Measurements from ENCODE around the gene ACSS3. TPM values are rescaled to one million over a fixed set of nuclear protein-coding genes. Genes with fewer than 3 reads are reported as not detected.

Gene ACSS3
- polyA plus RNA-seq, 1 donor (not counting 4 experiments of a cell fraction or from before 2014, with no cell fraction given): 0.30 TPM

DNA sequence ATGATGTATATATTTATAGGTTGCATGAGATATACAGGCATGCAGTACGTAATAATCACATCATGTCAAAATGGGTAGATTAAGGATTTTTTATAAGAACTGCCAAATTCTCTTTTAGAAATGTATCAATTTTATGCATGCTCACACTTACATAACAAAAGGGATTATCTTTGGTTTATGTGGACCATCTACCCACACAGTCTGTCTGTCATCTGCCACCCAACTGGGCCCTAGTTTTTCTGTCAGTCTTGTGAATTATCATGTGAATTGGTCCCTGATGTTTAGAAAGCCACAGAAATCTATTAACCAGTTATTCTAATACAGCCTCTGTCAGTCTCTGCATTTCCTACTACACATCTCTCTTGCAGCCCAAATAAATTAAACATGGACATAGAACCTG, 133.4 kb downstream of the ACSS3 start:
- dilution Hi-C loops (cut with MboI; ENCODE audit: extremely low pct_ligation_motif_present, low sequenced_read_pairs): no loop called here
- no peak for DNase-seq (ENCODE audit: low read depth, low spot score)
- Histone ChIP-seq H3K9me3 (ENCODE audit: control insufficient read depth, low read depth, low read length) (no peaks in the 10 kb centered on the region), H3K4me3 (ENCODE audit: control insufficient read depth in 2 of 3, extremely low read depth in 1 of 3, insufficient read depth in 2 of 3, low read depth in 1 of 3, low read length in 3 of 3) (no peak overlapping the region), H4K20me1 (ENCODE audit: control insufficient read depth, extremely low read depth, insufficient read depth, low read length) (no peaks in the 10 kb centered on the region), H3K4me1 (ENCODE audit: control insufficient read depth, extremely low read depth, insufficient read depth, low read length) (peaks cover 14% of the 10 kb centered on the region), H3K9me1 (ENCODE audit: control insufficient read depth, extremely low read depth, insufficient read depth, low read length) (no peaks in the 10 kb centered on the region), H3K9ac (ENCODE audit: control insufficient read depth, extremely low read depth, insufficient read depth, low read length) (no peak overlapping the region), H3K27me3 (ENCODE audit: control insufficient read depth, extremely low read depth, insufficient read depth, low read length) (no peaks in the 10 kb centered on the region), H3K4me2 (ENCODE audit: control insufficient read depth, extremely low read depth, insufficient read depth, low read depth, low read length) (no peak overlapping the region), H3K36me3 (ENCODE audit: control insufficient read depth in 2 of 2, extremely low read depth in 1 of 2, insufficient read depth in 2 of 2, low read length in 2 of 2) (no peaks in the 10 kb centered on the region), H3K79me2 (ENCODE audit: control insufficient read depth, insufficient read depth, low read length) (no peaks in the 10 kb centered on the region), H3K27ac (ENCODE audit: control insufficient read depth, insufficient read depth, low read length) (no peak overlapping the region), H2AFZ (ENCODE audit: control insufficient read depth, low read length) (no peak overlapping the region)
- no peak for TF ChIP-seq EZH2 (IDR thresholded peaks at IDR 0.05; ENCODE audit: low read length)
- TF ChIP-seq, protein P1, sequence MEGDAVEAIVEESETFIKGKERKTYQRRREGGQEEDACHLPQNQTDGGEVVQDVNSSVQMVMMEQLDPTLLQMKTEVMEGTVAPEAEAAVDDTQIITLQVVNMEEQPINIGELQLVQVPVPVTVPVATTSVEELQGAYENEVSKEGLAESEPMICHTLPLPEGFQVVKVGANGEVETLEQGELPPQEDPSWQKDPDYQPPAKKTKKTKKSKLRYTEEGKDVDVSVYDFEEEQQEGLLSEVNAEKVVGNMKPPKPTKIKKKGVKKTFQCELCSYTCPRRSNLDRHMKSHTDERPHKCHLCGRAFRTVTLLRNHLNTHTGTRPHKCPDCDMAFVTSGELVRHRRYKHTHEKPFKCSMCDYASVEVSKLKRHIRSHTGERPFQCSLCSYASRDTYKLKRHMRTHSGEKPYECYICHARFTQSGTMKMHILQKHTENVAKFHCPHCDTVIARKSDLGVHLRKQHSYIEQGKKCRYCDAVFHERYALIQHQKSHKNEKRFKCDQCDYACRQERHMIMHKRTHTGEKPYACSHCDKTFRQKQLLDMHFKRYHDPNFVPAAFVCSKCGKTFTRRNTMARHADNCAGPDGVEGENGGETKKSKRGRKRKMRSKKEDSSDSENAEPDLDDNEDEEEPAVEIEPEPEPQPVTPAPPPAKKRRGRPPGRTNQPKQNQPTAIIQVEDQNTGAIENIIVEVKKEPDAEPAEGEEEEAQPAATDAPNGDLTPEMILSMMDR (optimal IDR thresholded peaks at IDR 0.05 in 1 of 3, IDR thresholded peaks at IDR 0.05 in 1 of 3, conservative IDR thresholded peaks at IDR 0.05 in 1 of 3; ENCODE audit: extremely low read depth in 1 of 3, insufficient read depth in 2 of 3, low read length in 3 of 3): no peak
- no peak for FAIRE-seq

DNA sequence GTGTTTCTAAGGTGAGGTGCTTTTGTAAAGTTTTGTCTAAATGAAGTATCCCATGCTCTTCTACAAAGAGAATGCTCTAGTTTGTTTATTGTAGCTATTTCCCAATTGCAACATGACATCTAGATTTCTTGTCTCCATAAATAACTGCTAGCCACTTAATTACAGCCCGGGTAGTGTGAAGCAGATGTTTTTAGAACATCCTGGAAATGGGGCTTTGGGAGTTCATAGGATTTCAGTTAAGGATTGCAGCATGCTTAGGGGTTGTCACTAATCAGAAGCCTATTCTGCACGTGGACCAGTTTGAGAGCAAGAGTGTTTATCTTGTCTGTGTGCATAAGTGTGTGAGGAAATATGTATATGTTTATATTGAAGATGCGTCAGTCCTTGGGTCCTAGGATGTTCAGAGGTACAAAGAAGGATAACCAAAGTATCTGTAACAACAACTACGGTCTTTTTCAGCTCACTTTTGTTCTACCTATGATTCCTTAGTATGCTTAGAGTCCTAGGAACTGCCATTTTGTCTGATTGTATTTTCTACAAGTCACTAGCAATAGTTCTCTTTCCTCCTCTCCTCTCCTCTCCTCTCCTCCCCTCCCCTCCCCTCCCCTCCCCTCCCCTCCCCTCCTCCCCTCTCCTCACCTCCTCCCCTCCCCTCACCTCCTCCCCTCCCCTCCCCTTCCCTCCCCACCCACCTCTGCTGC, 135.3 kb downstream of the ACSS3 start:
- TF ChIP-seq, protein P1 (optimal IDR thresholded peaks at IDR 0.05 in 1 of 3, IDR thresholded peaks at IDR 0.05 in 1 of 3, conservative IDR thresholded peaks at IDR 0.05 in 1 of 3; ENCODE audit: extremely low read depth in 1 of 3, insufficient read depth in 2 of 3, low read length in 3 of 3): no peak
- no peak for TF ChIP-seq EZH2 (IDR thresholded peaks at IDR 0.05; ENCODE audit: low read length)
- Histone ChIP-seq H2AFZ (ENCODE audit: control insufficient read depth, low read length) (no peak overlapping the region), H3K27me3 (ENCODE audit: control insufficient read depth, extremely low read depth, insufficient read depth, low read length) (no peaks in the 10 kb centered on the region), H3K4me2 (ENCODE audit: control insufficient read depth, extremely low read depth, insufficient read depth, low read depth, low read length) (no peak overlapping the region), H3K27ac (ENCODE audit: control insufficient read depth, insufficient read depth, low read length) (no peak overlapping the region), H4K20me1 (ENCODE audit: control insufficient read depth, extremely low read depth, insufficient read depth, low read length) (no peaks in the 10 kb centered on the region), H3K36me3 (ENCODE audit: control insufficient read depth in 2 of 2, extremely low read depth in 1 of 2, insufficient read depth in 2 of 2, low read length in 2 of 2) (no peaks in the 10 kb centered on the region), H3K9me3 (ENCODE audit: control insufficient read depth, low read depth, low read length) (no peaks in the 10 kb centered on the region), H3K9ac (ENCODE audit: control insufficient read depth, extremely low read depth, insufficient read depth, low read length) (no peak overlapping the region), H3K79me2 (ENCODE audit: control insufficient read depth, insufficient read depth, low read length) (no peaks in the 10 kb centered on the region), H3K4me1 (ENCODE audit: control insufficient read depth, extremely low read depth, insufficient read depth, low read length) (peaks cover 17% of the 10 kb centered on the region), H3K4me3 (ENCODE audit: control insufficient read depth in 2 of 3, extremely low read depth in 1 of 3, insufficient read depth in 2 of 3, low read depth in 1 of 3, low read length in 3 of 3) (no peak overlapping the region), H3K9me1 (ENCODE audit: control insufficient read depth, extremely low read depth, insufficient read depth, low read length) (no peaks in the 10 kb centered on the region)
- DNase-seq (ENCODE audit: low read depth, low spot score) (no peak), FAIRE-seq (no peak)
- dilution Hi-C loops (cut with MboI; ENCODE audit: extremely low pct_ligation_motif_present, low sequenced_read_pairs): no loop called here

Measured in keratinocyte (primary cell).